LNCaP clone FGC (cell line): ENCODE results near the gene TEAD1.

ENCODE experiments used
- DNase-seq: peaks from one replicate; pipeline ENCODE4 v3.0.0-alpha.2; 2011; ENCODE audit warnings: low read depth
- H3K4me3 ChIP-seq: 2 replicates; pipeline ENCODE4 v1.5.1; 2011; ENCODE audit warnings: mild to moderate bottlenecking, low read depth, low read length, control low read depth
- CTCF ChIP-seq: IDR thresholded peaks from 2 replicates; pipeline ENCODE4 v1.5.1; 2012; ENCODE audit warnings: mild to moderate bottlenecking; ENCODE audit not compliant: control insufficient read depth, insufficient read depth; ENCODE audit errors: extremely low read depth

TEAD1 gene

GRCh38 chr11:12689029-12689755, 15.0 kb downstream of the TEAD1 start:
- no peak for TF ChIP-seq CTCF
- no peak overlapping the region for H3K4me3 ChIP-seq
- no peak for DNase-seq

DNA sequence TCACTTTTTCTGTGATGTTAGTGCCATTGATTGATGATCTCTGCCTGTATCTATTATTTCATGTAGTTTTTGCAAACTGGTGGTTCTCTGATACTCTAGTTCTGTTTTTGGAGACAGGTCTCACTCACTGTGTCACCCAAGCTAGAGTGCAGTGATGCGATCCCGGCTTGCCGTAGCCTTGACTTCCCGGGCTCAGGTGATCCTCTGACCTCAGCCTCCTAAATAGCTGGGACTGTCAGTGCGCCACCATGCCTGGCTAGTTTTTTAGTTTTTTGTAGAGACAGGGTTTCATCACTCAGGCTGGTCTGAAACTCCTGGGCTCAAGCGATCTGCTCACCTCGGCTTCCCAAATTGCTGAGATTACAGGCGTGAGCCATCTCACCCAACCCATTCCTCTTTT, 16.4 kb downstream of the TEAD1 start:
- no peak for TF ChIP-seq CTCF
- H3K4me3 ChIP-seq = no peak overlapping the region
- DNase-seq = no peak

- TF ChIP-seq CTCF = no peak
- H3K4me3 ChIP-seq = no peak overlapping the region
- no peak for DNase-seq
Observed at GRCh38 chr11:12691473-12691872, 17.3 kb downstream of the TEAD1 start.

GRCh38 chr11:12692229-12693075, 18.2 kb downstream of the TEAD1 start:
- TF ChIP-seq CTCF = no peak
- no peak overlapping the region for H3K4me3 ChIP-seq
- peak; percentile 83 for DNase-seq

- no peak for DNase-seq
- H3K4me3 ChIP-seq = no peak overlapping the region
- no peak for TF ChIP-seq CTCF
Observed at GRCh38 chr11:12693094-12693478, 18.9 kb downstream of the TEAD1 start.

- no peak for DNase-seq
- no peak for TF ChIP-seq CTCF
- peak overlapping the region; percentile 23; the same call in 1 of the 2 replicates for H3K4me3 ChIP-seq
Observed at GRCh38 chr11:12693479-12694182, 19.4 kb downstream of the TEAD1 start.
